A673 (cell line): ENCODE measurements around the gene STK26. TPM values are rescaled to one million over a fixed set of nuclear protein-coding genes. Genes with fewer than 3 reads are reported as not detected.

Source experiments
- BruUV-seq: library from RNA; stranded (reverse); fragments of 400-500 nt; replicated peaks from 2 replicates; lab custom pipeline; 2021; lab: Mats Ljungman, UMichigan
- CTCF ChIA-PET: fragments of 300-600 bp; sonication (Branson Sonifier 250); formaldehyde crosslinking; loops from one replicate; lab custom pipeline; 2022; ENCODE audit warnings: antibody characterized with exemption; lab: Charles Lee
- POLR2A ChIA-PET: fragments of 300-600 bp; sonication (Branson Sonifier 250); formaldehyde crosslinking; loops from one replicate; lab custom pipeline; 2022; ENCODE audit warnings: antibody characterized with exemption; ENCODE audit not compliant: low non-redundant PET; lab: Charles Lee
- DNase-seq: peaks from one replicate; pipeline ENCODE4 v3.0.0-alpha.2; 2015; ENCODE audit warnings: low spot score
- H3K27ac ChIP-seq: fragments of 200-600 bp; sonication (generic); 2 replicates; pipeline ENCODE4 v1.5.1; 2016; ENCODE audit warnings: mixed run types, low read depth, mild to moderate bottlenecking, mixed read lengths, antibody characterized with exemption, low read length; ENCODE audit not compliant: poor library complexity, severe bottlenecking
- H3K27me3 ChIP-seq: fragments of 200-600 bp; sonication (generic); replicated peaks from 2 replicates; pipeline ENCODE4 v1.6.1; 2017; ENCODE audit warnings: mixed run types, low read depth, mild to moderate bottlenecking, mixed read lengths, antibody characterized with exemption, low read length; ENCODE audit not compliant: insufficient read depth, poor library complexity
- H3K36me3 ChIP-seq: fragments of 200-600 bp; sonication (generic); 2 replicates; pipeline ENCODE4 v1.6.1; 2016; ENCODE audit warnings: mixed run types, mild to moderate bottlenecking, mixed read lengths, antibody characterized with exemption, low read length; ENCODE audit not compliant: insufficient read depth, poor library complexity, severe bottlenecking
- H3K4me1 ChIP-seq: fragments of 200-600 bp; sonication (generic); 2 replicates; pipeline ENCODE4 v1.6.1; 2017; ENCODE audit warnings: mixed run types, mild to moderate bottlenecking, mixed read lengths, antibody characterized with exemption, low read length; ENCODE audit not compliant: insufficient read depth, poor library complexity, severe bottlenecking
- H3K4me3 ChIP-seq: fragments of 200-600 bp; sonication (generic); 2 replicates; pipeline ENCODE4 v1.5.1; 2016; ENCODE audit warnings: low read depth, mixed run types, mild to moderate bottlenecking, mixed read lengths, low read length; ENCODE audit not compliant: poor library complexity, severe bottlenecking
- H3K9me3 ChIP-seq: fragments of 200-600 bp; sonication (generic); 2 replicates; pipeline ENCODE4 v1.6.1; 2016; ENCODE audit warnings: mixed run types, low read depth, mild to moderate bottlenecking, mixed read lengths, antibody characterized with exemption, low read length; ENCODE audit not compliant: poor library complexity, severe bottlenecking
- EZH2 ChIP-seq: fragments of 200-600 bp; sonication (generic); IDR thresholded peaks from 2 replicates; pipeline ENCODE4 v1.6.1; 2017; ENCODE audit warnings: borderline replicate concordance, low read depth, mild to moderate bottlenecking, mixed read lengths, antibody characterized with exemption, low read length; ENCODE audit not compliant: poor library complexity, severe bottlenecking
- intact Hi-C: fragments of 100-400 bp; cut with micrococcal nuclease; formaldehyde crosslinking; loops from one replicate; pipeline ENCODE4 v1.10.0; 2022; ENCODE audit not compliant: unreplicated experiment
- total RNA-seq: library from RNA; stranded (reverse); gene quantifications from 2 replicates; pipeline ENCODE4 v1.2.3, GENCODE V29; 2021
- TF ChIP-seq, protein P1 (sequence below): fragments of 300-800, 200-600 bp; sonication (generic); conservative IDR thresholded peaks from 2 replicates; pipeline ENCODE4 v1.5.1; 2017; ENCODE audit warnings: low read depth, mild to moderate bottlenecking, antibody characterized with exemption, low read length, moderate library complexity, mixed read lengths

STK26 gene
- total RNA-seq, 1 experiment from 2014 or later, result 60.8 TPM

DNA sequence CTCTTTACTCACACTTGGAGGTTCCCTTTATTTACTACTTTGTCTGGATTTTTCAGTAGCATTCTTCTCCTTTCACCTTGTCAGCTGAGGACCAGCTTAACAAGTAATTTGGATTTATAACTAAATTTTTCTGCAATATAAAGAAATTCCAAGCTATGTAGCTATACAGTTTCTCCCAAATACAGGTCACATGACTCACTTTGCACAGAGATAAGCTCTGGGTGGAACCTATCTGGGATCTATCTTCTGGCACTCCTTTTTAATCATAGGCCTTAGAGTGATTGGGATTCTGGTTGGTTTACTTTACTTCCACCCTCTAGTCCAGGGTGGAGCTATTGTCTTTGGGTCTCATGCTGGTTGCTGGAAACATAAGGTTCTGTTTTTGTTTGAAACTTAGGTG lies 34.9 kb upstream of the STK26 start:
- DNase-seq, result no peak
- ChIA-PET POLR2A (no interaction called here), CTCF (no interaction called here)
- Histone ChIP-seq H3K36me3 (no peaks in the 10 kb centered on the region), H3K9me3 (no peaks in the 10 kb centered on the region), H3K4me3 (no peak overlapping the region), H3K27me3 (peaks cover 10% of the 10 kb centered on the region), H3K4me1 (no peaks in the 10 kb centered on the region), H3K27ac (no peak overlapping the region)
- TF ChIP-seq, protein P1, sequence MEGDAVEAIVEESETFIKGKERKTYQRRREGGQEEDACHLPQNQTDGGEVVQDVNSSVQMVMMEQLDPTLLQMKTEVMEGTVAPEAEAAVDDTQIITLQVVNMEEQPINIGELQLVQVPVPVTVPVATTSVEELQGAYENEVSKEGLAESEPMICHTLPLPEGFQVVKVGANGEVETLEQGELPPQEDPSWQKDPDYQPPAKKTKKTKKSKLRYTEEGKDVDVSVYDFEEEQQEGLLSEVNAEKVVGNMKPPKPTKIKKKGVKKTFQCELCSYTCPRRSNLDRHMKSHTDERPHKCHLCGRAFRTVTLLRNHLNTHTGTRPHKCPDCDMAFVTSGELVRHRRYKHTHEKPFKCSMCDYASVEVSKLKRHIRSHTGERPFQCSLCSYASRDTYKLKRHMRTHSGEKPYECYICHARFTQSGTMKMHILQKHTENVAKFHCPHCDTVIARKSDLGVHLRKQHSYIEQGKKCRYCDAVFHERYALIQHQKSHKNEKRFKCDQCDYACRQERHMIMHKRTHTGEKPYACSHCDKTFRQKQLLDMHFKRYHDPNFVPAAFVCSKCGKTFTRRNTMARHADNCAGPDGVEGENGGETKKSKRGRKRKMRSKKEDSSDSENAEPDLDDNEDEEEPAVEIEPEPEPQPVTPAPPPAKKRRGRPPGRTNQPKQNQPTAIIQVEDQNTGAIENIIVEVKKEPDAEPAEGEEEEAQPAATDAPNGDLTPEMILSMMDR, result no peak
- TF ChIP-seq EZH2, result no peak
- no TSS peak for BruUV-seq
- intact Hi-C loops, result no loop called here

DNA sequence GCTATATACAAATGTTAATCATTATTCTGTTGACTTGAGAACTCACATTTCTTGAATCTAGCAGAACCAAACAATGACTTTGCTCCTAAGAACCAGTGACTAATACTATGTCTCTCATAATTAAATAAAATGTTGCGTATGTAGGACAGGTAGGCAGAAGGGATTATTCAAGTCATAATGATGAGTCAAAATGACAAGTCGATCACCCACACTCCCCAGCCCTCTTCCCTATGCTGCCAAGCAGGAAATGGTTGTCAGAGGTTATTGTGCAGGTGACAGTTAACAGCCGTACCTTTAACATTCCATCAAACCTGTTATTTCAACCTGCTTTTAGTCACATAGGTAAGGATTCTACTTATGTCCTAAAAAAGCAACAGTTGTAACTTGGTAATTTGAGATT lies 22.0 kb upstream of the STK26 start:
- no TSS peak for BruUV-seq
- ChIA-PET CTCF (no interaction called here), POLR2A (no interaction called here)
- TF ChIP-seq, protein P1, result no peak
- no peak for TF ChIP-seq EZH2
- Histone ChIP-seq H3K27me3 (peaks cover under 1% of the 10 kb centered on the region), H3K36me3 (no peaks in the 10 kb centered on the region), H3K9me3 (no peaks in the 10 kb centered on the region), H3K4me3 (no peak overlapping the region), H3K27ac (no peak overlapping the region), H3K4me1 (no peaks in the 10 kb centered on the region)
- no peak for DNase-seq
- intact Hi-C loops, result no loop called here

DNA sequence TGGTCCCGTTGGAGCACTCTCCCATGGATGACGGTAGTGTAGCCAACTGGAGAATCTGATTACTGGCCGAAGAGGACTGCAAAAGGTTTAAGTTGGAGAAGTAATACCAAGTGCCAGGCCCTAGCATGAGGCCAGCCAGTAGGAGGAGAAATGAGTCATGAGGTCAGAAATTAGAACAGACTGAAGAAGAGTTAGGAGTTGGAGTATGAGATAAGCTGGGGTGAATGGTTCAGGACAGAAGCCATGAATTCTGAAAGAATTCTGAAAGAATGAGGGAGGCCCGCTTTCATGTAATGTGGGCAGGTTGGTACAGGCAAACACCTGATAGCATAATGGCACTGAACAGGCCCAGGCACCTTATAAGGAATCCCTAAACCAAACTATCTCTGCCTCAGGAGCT lies 18.4 kb upstream of the STK26 start:
- no peak for DNase-seq
- peaks cover 4% of the 10 kb centered on the region for H3K27me3 ChIP-seq
- POLR2A ChIA-PET, result no interaction called here
- no peaks in the 10 kb centered on the region for H3K4me1 ChIP-seq
- H3K9me3 ChIP-seq, result no peaks in the 10 kb centered on the region
- intact Hi-C loops, result no loop called here
- no peak for TF ChIP-seq EZH2
- TF ChIP-seq, protein P1, result no peak
- no peaks in the 10 kb centered on the region for H3K36me3 ChIP-seq
- BruUV-seq, result no TSS peak
- no peak overlapping the region for H3K4me3 ChIP-seq
- CTCF ChIA-PET, result no interaction called here
- H3K27ac ChIP-seq, result no peak overlapping the region
